ENCODE data around the gene ERGIC3.
"Not testable (repeated sequence)": the region's sequence is repeated elsewhere in the genome, so short reads cannot be mapped to it uniquely, and the experiment has no call there.

ERGIC3 gene

DNA sequence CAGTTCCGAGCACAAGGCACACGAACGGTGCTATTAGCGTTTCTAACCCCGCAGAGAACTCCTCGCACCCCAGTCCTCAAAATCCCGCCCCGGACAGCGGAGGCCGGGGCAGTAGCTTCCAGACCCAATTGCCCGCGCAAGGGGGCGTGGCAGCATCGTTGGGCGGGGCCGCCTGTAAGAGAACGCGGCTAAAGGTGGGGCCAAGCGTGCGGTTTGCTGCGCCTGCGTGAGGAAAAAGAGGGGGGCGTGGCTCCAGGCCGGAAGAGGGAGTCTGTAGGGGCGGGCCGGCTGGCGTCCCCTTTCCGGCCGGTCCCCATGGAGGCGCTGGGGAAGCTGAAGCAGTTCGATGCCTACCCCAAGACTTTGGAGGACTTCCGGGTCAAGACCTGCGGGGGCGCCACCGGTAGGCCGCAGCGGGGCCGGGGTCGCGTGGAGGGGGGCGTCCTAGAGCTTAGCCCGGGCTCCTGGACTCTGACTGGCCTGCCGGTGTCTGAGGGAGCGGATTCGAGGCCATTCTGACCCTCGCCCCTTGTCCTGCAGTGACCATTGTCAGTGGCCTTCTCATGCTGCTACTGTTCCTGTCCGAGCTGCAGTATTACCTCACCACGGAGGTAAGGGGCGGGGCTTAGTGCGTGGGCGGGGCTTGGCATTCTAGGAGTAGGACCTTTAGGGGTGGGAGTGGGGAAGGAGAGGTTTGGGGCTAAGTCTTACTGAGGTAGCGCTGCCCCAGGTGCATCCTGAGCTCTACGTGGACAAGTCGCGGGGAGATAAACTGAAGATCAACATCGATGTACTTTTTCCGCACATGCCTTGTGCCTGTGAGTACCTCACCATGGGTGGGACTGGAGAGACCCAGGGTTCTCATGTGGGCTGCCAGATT, at the start of gene ERGIC3:
Gene ERGIC3, plus strand, starts transcription at position 296 of the 880 bp plus-strand sequence. Its CDS starts 20 bp downstream, at position 316.
- peak; percentile 53 for DNase-seq (ENCODE audit: low read depth)

DNA sequence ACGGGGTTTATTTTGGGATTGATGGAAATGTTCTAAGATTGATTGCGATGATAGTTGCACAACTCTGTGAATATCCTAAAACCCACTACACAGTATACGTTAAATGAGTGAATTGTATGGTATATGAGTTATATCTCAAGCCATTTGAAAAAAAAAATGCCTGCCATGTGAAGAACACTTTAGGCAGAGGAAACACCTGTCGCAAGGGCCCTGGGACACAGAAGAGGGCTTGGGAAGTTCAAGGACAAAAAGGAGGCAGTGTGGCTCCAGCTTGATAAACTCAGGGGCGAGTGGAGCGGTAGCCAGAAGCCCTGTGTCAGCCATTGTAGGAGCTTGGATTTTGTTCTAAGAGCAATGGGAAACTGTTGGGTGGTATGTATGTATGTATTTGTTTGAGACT, 49.5 kb upstream of the ERGIC3 start:
- DNase-seq (ENCODE audit: low read depth) = no peak

DNA sequence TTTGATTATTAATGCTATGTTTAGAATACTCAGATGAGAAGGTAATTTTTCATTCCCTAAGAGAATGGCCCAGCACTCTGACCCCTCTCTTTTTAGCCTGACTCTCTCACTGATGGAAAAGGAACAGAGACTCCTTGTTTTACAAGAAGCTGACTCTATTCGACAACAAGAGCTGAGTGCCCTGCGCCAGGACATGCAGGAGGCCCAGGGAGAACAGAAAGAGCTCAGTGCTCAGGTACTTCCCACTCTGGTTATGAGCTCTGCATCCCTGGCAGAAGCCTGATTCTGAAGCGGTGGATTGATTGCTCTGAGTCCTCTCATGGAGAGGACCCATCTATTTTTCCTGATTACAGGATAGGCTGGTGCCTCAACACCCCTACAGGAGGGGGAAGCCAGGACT, 45.4 kb upstream of the ERGIC3 start:
- no peak for DNase-seq (ENCODE audit: low read depth)

DNA sequence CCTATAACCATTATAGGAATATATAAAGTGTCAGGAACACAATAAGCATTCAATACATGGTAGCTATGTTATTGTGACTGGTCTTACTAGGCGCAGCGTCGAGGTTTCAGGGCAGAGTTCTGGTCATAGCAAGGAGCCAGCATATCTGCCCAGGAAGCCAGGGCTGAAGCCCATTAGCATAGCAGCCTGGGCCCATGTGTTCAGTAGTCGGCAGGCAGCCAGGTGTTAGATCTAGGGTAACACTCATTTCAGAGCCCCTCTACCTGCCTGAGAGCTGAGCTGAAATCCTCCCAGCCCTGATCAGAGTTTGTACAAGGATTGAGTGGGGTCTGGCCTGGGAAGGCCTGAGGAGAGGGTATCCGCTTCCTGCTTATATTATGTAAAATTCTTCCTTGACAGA, 44.6 kb upstream of the ERGIC3 start:
- no peak for DNase-seq (ENCODE audit: low read depth)

DNA sequence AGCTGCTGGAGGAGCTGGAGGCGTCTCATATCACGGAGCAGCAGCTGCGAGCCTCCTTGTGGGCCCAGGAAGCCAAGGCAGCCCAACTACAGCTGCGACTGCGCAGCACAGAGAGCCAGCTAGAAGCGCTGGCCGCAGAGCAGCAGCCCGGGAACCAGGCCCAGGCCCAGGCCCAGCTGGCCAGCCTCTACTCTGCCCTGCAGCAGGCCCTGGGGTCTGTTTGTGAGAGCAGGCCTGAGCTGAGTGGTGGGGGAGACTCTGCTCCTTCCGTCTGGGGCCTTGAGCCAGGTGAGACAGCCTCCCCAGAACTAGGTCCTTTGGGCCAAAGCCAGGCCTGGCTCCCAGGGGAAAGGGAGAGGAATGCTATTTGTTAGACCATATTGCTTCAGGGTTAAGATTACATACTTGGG, 44.1 kb upstream of the ERGIC3 start:
- DNase-seq (ENCODE audit: low read depth) = no peak

DNA sequence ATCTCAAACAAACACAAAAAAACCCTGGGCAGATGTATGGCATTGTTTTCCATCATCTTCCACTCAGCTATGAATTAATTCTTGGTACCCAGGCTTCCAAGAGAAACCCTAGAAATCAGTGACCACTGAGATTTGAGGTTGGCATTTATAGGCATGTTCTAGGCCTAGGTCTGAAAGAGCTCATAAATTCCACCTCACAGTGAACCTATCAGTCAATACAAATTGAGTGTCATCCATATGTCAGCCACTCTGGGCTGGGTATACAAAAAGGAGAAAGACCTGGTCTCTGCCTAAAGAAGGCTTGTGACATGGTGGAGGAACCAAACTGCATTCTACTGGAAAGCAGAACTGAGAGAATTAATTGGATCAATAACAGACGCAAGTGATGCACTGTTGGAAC, 42.6 kb upstream of the ERGIC3 start:
- DNase-seq (ENCODE audit: low read depth) = no peak

DNA sequence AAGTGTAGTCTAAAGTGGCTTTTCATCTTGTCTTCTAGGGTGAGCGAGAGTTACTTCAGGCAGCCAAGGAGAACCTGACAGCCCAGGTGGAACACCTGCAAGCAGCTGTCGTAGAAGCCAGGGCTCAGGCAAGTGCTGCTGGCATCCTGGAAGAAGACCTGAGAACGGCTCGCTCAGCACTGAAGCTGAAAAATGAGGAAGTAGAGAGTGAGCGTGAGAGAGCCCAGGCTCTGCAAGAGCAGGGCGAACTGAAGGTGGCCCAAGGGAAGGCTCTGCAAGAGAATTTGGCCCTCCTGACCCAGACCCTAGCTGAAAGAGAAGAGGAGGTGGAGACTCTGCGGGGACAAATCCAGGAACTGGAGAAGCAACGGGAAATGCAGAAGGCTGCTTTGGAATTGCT, 39.5 kb upstream of the ERGIC3 start:
- no peak for DNase-seq (ENCODE audit: low read depth)

DNA sequence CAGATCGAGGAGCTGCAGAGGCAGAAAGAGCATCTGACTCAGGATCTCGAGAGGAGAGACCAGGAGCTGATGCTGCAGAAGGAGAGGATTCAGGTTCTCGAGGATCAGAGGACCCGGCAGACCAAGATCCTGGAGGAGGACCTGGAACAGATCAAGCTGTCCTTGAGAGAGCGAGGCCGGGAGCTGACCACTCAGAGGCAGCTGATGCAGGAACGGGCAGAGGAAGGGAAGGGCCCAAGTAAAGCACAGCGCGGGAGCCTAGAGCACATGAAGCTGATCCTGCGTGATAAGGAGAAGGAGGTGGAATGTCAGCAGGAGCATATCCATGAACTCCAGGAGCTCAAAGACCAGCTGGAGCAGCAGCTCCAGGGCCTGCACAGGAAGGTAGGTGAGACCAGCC, 38.6 kb upstream of the ERGIC3 start:
- no peak for DNase-seq (ENCODE audit: low read depth)

DNA sequence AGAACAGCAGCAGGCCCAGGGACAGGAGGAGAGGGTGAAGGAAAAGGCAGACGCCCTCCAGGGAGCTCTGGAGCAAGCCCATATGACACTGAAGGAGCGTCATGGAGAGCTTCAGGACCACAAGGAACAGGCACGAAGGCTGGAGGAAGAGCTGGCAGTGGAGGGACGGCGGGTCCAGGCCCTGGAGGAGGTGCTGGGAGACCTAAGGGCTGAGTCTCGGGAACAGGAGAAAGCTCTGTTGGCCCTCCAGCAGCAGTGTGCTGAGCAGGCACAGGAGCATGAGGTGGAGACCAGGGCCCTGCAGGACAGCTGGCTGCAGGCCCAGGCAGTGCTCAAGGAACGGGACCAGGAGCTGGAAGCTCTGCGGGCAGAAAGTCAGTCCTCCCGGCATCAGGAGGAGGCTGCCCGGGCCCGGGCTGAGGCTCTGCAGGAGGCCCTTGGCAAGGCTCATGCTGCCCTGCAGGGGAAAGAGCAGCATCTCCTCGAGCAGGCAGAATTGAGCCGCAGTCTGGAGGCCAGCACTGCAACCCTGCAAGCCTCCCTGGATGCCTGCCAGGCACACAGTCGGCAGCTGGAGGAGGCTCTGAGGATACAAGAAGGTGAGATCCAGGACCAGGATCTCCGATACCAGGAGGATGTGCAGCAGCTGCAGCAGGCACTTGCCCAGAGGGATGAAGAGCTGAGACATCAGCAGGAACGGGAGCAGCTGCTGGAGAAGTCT, 37.9 kb upstream of the ERGIC3 start:
- DNase-seq (ENCODE audit: low read depth) = no peak

DNA sequence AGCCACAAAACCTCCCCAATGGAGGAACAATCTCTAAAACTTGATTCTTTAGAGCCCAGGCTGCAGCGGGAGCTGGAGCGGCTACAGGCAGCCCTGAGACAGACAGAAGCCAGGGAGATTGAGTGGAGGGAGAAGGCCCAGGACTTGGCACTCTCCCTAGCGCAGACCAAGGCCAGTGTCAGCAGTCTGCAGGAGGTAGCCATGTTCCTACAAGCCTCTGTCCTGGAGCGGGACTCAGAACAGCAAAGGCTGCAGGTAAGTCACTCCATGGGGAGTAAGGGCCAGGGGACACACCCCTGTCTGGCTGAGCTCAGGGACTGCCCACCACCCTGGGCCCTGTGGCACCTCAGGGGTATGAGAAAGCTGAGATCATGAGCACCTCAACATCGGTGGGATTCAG, 37.1 kb upstream of the ERGIC3 start:
- DNase-seq (ENCODE audit: low read depth) = no peak

DNA sequence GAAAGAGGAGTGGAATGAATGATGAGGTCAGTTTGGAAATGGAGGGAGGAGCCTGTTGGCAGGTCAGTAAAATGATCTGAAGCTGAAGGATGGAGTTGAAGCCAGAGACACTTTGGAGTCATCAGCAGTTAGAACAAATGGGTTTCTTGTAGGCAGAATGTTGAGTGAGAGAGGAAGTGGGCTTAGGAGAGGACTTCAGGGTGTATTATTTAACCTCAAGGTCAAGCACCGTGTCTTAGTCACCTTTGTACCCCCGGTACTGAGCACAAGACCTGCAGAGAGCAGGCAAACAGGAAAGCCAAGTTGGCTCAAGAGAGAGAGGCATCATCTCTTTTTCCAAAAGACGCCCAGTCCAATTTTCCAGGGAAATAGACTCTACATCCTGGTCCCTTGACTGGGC, 35.7 kb upstream of the ERGIC3 start:
- no peak for DNase-seq (ENCODE audit: low read depth)

DNA sequence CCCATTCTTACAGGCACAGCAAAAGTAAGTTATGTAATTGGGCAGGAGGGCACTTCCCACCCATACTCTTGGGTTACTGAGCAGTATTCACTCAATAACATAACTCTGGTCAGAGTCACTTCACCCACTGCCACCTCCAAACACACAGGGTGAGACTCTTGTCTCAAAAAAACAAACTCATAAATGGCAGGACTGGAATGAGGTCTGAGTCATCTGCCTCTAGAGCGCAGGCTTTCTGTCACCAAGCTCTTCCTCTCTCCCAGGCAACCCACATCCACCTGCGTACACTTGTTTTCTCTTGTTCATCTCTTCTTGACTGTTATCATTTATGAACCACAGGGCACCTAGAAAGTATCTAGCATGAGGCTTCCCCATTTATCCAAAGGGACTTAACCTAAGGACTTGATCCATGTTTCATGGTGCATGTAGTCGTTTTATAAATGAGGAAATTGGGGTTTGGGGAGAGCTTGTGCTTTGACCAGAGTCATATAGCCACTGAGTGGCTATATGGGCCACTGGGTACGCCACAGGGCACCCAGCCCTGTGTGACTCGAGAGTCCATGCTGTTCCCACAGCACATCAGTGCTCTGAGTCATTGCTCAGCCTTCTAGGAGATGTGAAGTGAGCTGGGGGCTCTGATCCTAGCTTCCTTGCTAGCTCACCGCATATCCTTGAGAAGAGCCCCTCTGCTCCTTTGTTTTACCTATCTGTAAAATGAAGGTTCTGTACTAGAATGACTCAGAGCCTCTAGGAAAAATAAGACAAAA, 34.8 kb upstream of the ERGIC3 start:
- DNase-seq (ENCODE audit: low read depth) = no peak

DNA sequence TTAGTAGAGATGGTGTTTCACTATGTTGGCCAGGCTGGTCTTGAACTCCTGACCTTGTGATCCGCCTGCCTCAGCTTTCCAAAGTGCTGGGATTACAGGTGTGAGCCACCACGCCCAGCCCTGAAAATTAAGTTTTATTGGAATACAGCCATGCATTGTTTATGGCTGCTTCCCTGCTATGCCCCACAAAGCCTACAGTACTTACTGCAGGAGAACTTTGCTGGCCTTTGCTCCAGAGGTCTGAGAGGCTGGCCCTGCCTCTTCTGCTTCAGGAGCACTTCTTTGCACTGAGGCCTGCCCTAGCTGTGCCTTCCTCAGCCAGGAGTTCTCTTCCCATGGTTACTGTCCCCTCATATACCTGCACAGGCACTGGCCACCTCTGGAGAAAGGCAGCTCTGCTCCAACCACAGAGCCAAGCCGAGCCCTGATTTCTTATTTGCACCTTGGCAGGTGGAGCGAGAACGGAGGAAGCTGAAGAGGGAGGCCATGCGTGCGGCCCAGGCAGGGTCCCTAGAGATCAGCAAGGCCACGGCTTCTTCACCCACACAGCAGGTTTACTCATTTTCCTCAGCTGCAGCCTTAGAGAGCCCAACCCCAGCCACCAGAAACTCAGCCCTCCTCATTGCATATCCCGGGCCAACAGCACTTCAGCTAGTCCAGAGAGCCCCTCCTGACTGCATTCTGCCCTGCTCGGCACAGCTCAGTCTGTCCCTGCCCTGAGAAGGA, 33.2 kb upstream of the ERGIC3 start:
- DNase-seq (ENCODE audit: low read depth) = no peak

DNA sequence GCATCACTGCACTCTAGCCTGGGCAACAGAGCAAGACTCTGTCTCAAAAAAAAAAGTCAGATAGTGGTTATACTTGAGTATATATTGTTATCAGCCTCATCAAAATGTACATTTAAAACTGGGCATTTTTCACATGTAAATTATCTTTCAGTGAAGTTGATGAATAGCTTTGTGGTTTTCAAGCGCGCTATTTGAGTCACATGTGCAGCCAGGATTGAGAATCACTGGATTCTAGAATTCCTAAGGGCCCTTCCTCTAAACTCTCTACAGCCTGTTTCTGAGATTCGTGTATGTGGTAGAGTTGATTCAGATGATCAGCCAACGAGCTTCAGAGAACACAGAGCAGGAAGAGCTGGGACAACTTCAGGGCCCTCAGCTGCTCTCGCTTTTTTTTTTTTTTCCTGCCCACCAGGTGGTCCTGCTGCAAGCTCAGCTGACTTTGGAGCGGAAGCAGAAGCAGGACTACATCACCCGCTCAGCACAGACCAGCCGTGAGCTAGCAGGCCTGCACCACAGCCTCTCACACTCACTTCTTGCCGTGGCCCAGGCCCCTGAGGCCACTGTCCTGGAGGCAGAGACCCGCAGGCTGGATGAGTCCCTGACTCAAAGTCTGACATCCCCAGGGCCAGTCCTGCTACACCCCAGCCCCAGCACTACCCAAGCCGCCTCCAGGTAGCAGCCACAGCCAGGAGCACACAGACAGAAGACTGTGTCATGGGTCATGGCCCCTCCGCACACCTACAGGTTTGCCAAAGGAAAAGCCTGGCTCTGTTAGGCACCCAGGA, 30.7 kb upstream of the ERGIC3 start:
- no peak for DNase-seq (ENCODE audit: low read depth)

DNA sequence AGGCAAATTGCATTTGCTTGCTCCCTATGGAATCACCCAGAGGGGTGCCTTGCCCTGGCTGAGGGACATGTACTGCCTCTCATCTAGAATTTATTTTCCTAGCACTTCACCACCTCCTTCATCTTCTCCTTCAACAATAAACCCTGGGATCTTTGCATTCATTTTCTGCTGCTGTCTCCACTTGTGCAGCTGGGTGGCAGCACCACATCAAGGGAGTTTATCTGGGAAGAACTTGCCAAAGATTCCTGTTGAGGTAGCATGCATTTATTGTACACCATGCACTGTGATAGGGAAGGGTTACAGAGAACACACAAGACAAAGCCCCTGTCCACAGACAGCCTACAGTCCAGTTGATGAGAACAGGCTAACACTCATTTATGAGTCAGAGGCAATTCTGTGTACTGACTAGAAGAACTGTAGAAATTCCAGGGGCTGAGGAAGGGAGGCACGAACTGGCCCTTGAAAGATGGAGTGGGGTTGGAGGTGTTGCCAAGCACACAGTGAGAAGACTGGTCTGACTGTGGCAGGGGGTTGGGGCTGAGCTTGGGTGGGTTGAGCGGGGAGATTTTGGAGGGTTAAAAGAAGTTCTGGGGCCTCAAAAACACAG, 30.0 kb upstream of the ERGIC3 start:
- DNase-seq (ENCODE audit: low read depth) = no peak

DNA sequence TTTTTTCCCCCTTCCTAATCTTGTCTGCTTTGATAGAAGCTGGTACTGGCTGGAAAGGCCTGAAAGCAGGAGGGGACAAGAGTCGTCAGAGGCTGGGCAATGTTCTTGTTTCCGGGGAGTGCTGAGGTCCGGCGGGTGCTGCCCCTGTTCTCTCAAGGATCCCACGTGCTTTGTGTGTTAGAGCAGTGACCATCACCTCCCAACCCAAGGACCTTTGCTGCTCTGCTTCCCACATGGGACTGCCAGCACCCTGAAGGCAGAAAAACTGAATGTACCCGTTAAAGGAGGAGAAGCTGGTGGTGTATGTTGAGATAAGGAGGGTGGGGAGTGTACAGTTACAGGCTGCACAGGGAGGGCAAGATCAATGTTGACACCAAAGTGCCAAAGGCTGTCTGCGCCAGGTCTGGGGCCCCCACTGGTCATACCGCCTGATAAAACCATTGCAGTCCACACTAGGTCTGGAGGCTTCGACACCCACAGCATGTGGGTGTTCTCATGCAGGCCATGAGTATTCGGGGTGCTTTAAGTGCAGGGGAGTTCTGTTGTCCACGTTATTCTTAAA, 27.4 kb upstream of the ERGIC3 start:
- DNase-seq (ENCODE audit: low read depth) = no peak

DNA sequence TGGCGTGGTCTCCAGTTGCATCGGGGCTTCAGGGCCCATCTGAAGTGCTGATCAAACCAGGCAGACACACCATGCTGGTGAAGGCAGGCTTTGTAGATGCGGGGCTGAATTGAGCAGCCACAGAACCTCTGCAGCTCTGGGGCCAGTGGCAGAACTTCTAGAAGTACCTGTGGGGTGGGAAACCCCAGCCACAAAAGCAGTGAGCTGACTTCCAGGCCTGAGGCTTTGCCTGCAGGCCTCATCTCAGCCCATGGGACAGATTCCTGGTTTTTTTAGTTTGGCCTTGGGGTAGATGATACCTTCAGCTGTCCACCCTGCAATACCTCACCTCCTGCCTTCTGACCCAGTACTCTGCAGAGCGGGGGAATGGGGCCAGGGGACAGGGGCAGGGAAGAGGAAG, 26.5 kb upstream of the ERGIC3 start:
- DNase-seq (ENCODE audit: low read depth) = no peak

DNA sequence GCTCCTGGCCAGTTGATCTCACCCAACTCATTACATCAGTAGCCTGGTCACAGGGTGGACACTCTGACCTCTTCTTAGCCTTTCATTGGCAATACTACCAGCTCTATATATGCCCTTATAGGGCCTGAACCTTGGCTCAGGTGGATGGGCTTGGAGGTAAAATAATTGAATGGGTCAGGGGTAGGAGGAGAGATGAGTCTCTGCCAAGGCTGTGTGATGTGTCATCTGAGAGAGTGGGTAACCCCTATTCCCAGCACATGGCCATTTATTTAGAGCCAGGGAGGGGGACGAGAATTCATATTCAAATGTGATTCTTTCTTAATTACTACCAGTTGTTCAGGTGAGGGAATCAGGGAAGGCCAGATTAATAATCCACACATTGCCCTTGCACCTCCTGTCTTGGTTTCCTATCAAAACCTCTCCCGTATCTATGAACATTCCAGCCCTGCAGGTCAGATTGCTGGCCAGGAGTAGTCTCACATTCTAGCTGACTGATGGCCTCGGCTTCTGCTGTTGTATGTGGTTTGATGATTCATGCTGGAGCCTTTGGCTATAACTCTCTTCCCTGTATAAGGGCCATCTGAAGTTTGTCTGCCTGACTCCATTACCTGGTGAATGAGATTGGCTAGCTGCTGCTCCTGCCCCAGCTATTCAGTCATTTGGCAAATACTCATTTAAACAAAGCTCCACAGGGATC, 25.8 kb upstream of the ERGIC3 start:
- DNase-seq (ENCODE audit: low read depth) = peak; percentile 39

DNA sequence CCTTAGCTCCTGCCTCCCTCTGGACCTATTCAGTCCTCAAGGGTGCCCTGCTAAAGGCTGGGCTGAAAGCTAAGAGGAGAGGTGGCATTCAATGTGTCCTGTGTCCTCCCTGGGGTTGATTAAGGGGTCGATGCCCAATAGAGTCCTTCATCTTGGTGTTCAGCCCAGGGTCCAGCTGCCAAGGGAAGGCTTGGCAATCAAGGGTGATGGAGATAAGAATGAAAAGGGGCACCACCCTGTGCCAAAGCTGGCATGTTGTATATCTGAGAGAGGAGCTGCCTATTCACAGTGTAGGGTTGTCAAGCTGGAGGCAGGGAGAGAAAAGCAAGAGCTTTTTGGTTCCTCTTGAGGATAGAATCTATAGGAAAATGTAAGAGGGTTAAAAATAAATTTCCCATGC, 24.8 kb upstream of the ERGIC3 start:
- DNase-seq (ENCODE audit: low read depth) = no peak

DNA sequence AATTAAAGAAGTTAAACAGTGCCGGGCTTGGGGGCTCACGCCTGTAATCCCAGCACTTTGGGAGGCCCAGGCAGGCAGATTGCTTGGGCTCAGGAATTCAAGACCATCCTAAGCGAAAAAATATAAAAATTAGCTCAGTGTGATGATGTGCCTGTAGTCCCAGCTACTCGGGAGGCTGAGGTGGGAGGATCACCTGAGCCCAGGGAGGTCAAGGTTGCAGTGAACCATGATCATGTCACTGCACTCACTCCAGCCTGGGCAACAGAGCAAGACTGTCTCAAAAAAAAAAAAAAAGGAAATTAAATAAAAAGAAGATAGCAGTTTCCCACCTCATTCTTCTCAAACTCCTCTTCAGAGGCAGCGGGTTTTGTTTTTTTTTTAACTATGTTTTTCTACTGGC, 24.1 kb upstream of the ERGIC3 start:
- DNase-seq (ENCODE audit: low read depth) = not testable (repeated sequence)

Data from GM04503 (cell line).